SK-N-SH treated with all-trans-retinoic acid at 6 μM for 48 hours (cell line): ENCODE data around the gene FGD1.

Experiments
- ARNTL ChIP-seq: fragments of 450-650 bp; formaldehyde crosslinking; IDR thresholded peaks from 2 replicates; pipeline ENCODE4 v1.5.0; 2020; ENCODE audit warnings: low read depth, mild to moderate bottlenecking, moderate library complexity, borderline replicate concordance
- BACH2 ChIP-seq: fragments of 250-450 bp; sonication (Bioruptor Pico); IDR thresholded peaks from 2 replicates; pipeline ENCODE4 v1.9.0; 2021; ENCODE audit warnings: mild to moderate bottlenecking, borderline replicate concordance
- ESRRG ChIP-seq: fragments of 250-450 bp; sonication (Bioruptor Pico); IDR thresholded peaks from 2 replicates; pipeline ENCODE4 v1.6.1; 2021; ENCODE audit warnings: mild to moderate bottlenecking
- PPARA ChIP-seq: fragments of 250-450 bp; sonication (Bioruptor Pico); IDR thresholded peaks from 2 replicates; pipeline ENCODE4 v1.5.0; 2020; ENCODE audit warnings: mild to moderate bottlenecking, borderline replicate concordance
- SNAI2 ChIP-seq: fragments of 250-450 bp; sonication (Bioruptor Pico); IDR thresholded peaks from 2 replicates; pipeline ENCODE4 v1.5.0; 2020; ENCODE audit warnings: mild to moderate bottlenecking, moderate library complexity
- TOX ChIP-seq: fragments of 250-450 bp; sonication (Bioruptor Pico); IDR thresholded peaks from 2 replicates; pipeline ENCODE4 v1.8.0; 2021; ENCODE audit warnings: mild to moderate bottlenecking, moderate library complexity, borderline replicate concordance
- ZFP3 ChIP-seq: fragments of 250-450 bp; sonication (Bioruptor Pico); IDR thresholded peaks from 2 replicates; pipeline ENCODE4 v1.5.0; 2020; ENCODE audit warnings: mild to moderate bottlenecking, moderate library complexity
- ZFP30 ChIP-seq: fragments of 450-650 bp; formaldehyde crosslinking; IDR thresholded peaks from 2 replicates; pipeline ENCODE4 v1.5.0; 2022; ENCODE audit warnings: mild to moderate bottlenecking, moderate library complexity
- ZNF565 ChIP-seq: fragments of 450-650 bp; formaldehyde crosslinking; conservative IDR thresholded peaks from 2 replicates; pipeline ENCODE4 v1.5.0; 2020; ENCODE audit warnings: low read depth, mild to moderate bottlenecking, moderate library complexity
- ZNF70 ChIP-seq: fragments of 450-650 bp; formaldehyde crosslinking; IDR thresholded peaks from 2 replicates; pipeline ENCODE4 v1.5.0; 2020; ENCODE audit warnings: mild to moderate bottlenecking, moderate library complexity
- TF ChIP-seq, protein P1 (sequence below): fragments of 250-450 bp; sonication (Bioruptor Pico); IDR thresholded peaks from 2 replicates; pipeline ENCODE4 v1.5.1; 2020; ENCODE audit warnings: low read depth, mild to moderate bottlenecking, moderate library complexity
- TF ChIP-seq, protein P2 (sequence below): fragments of 250-450 bp; sonication (Bioruptor Pico); IDR thresholded peaks from 2 replicates; pipeline ENCODE4 v1.8.0; 2020; ENCODE audit warnings: mild to moderate bottlenecking, moderate library complexity, borderline replicate concordance
- TF ChIP-seq, protein P3 (sequence below): fragments of 250-450 bp; sonication (Bioruptor Pico); IDR thresholded peaks from 2 replicates; pipeline ENCODE4 v1.8.0; 2021; ENCODE audit warnings: low read depth, mild to moderate bottlenecking, moderate library complexity, borderline replicate concordance

DNA sequence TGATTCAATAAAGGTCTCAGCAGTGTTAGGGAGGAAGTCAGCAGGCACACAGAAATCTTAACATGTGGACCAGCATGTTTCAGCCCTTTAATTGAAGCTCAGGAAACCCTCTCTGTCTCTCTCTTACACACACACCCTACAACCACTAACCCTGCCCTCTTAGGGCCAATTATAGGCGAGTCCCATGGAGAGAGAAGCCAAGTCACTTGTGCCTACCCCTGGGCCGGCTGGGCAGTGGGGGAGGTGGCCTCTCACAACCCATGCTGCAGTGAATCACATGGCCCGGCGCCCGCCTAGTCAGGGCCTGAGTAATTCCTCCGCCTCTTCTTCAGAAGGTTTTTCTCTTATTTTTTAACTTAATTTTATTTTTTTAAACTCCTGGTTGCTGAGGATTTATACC lies 3.7 kb downstream of the FGD1 start:
- TF ChIP-seq, protein P1, sequence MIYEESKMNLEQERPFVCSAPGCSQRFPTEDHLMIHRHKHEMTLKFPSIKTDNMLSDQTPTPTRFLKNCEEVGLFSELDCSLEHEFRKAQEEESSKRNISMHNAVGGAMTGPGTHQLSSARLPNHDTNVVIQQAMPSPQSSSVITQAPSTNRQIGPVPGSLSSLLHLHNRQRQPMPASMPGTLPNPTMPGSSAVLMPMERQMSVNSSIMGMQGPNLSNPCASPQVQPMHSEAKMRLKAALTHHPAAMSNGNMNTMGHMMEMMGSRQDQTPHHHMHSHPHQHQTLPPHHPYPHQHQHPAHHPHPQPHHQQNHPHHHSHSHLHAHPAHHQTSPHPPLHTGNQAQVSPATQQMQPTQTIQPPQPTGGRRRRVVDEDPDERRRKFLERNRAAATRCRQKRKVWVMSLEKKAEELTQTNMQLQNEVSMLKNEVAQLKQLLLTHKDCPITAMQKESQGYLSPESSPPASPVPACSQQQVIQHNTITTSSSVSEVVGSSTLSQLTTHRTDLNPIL, result no peak
- TF ChIP-seq, protein P2, sequence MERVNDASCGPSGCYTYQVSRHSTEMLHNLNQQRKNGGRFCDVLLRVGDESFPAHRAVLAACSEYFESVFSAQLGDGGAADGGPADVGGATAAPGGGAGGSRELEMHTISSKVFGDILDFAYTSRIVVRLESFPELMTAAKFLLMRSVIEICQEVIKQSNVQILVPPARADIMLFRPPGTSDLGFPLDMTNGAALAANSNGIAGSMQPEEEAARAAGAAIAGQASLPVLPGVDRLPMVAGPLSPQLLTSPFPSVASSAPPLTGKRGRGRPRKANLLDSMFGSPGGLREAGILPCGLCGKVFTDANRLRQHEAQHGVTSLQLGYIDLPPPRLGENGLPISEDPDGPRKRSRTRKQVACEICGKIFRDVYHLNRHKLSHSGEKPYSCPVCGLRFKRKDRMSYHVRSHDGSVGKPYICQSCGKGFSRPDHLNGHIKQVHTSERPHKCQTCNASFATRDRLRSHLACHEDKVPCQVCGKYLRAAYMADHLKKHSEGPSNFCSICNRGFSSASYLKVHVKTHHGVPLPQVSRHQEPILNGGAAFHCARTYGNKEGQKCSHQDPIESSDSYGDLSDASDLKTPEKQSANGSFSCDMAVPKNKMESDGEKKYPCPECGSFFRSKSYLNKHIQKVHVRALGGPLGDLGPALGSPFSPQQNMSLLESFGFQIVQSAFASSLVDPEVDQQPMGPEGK (CRISPR knock-in tag), result no peak
- no peak for TF ChIP-seq SNAI2
- no peak for TF ChIP-seq BACH2 (CRISPR knock-in tag)
- TF ChIP-seq ESRRG, result no peak
- TF ChIP-seq ZFP30, result no peak
- no peak for TF ChIP-seq ZNF565 (CRISPR knock-in tag)
- TF ChIP-seq ZFP3 (CRISPR knock-in tag), result no peak
- no peak for TF ChIP-seq PPARA
- no peak for TF ChIP-seq ARNTL (CRISPR knock-in tag)
- TF ChIP-seq ZNF70 (CRISPR knock-in tag), result no peak
- no peak for TF ChIP-seq TOX (CRISPR knock-in tag)
- TF ChIP-seq, protein P3, sequence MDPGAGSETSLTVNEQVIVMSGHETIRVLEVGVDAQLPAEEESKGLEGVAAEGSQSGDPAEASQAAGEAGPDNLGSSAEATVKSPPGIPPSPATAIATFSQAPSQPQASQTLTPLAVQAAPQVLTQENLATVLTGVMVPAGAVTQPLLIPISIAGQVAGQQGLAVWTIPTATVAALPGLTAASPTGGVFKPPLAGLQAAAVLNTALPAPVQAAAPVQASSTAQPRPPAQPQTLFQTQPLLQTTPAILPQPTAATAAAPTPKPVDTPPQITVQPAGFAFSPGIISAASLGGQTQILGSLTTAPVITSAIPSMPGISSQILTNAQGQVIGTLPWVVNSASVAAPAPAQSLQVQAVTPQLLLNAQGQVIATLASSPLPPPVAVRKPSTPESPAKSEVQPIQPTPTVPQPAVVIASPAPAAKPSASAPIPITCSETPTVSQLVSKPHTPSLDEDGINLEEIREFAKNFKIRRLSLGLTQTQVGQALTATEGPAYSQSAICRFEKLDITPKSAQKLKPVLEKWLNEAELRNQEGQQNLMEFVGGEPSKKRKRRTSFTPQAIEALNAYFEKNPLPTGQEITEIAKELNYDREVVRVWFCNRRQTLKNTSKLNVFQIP (CRISPR knock-in tag), result no peak
